ENCODE data around the gene SNRK. TPM values are rescaled to one million over a fixed set of nuclear protein-coding genes. Genes with fewer than 3 reads are reported as not detected.

SNRK gene
- total and polyA plus RNA-seq, 2 experiments from 2014 or later = 5.5 to 18.8 TPM

- H3K9me2 ChIP-seq (ENCODE audit: insufficient read depth) = no peaks in the 10 kb centered on the region
- no peak overlapping the region for H3K4me2 ChIP-seq
- no peak overlapping the region for H3K4me3 ChIP-seq
These were observed 44.6 kb downstream of the SNRK start for GRCh38 chr3:43330981-43331380.

More at GRCh38 chr3:43330981-43331380, 44.6 kb downstream of the SNRK start:
- peaks cover 10% of the 10 kb centered on the region for H3K9me3 Mint-ChIP-seq
- TF ChIP-seq, protein P1, sequence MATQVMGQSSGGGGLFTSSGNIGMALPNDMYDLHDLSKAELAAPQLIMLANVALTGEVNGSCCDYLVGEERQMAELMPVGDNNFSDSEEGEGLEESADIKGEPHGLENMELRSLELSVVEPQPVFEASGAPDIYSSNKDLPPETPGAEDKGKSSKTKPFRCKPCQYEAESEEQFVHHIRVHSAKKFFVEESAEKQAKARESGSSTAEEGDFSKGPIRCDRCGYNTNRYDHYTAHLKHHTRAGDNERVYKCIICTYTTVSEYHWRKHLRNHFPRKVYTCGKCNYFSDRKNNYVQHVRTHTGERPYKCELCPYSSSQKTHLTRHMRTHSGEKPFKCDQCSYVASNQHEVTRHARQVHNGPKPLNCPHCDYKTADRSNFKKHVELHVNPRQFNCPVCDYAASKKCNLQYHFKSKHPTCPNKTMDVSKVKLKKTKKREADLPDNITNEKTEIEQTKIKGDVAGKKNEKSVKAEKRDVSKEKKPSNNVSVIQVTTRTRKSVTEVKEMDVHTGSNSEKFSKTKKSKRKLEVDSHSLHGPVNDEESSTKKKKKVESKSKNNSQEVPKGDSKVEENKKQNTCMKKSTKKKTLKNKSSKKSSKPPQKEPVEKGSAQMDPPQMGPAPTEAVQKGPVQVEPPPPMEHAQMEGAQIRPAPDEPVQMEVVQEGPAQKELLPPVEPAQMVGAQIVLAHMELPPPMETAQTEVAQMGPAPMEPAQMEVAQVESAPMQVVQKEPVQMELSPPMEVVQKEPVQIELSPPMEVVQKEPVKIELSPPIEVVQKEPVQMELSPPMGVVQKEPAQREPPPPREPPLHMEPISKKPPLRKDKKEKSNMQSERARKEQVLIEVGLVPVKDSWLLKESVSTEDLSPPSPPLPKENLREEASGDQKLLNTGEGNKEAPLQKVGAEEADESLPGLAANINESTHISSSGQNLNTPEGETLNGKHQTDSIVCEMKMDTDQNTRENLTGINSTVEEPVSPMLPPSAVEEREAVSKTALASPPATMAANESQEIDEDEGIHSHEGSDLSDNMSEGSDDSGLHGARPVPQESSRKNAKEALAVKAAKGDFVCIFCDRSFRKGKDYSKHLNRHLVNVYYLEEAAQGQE (IDR thresholded peaks at IDR 0.05; ENCODE audit: unreplicated experiment) = no peak
- TF ChIP-seq CREB1 (CRISPR knock-in tag; IDR thresholded peaks at IDR 0.05; ENCODE audit: low read depth) (no peak), ZNF114 (CRISPR knock-in tag; IDR thresholded peaks at IDR 0.05) (no peak), EZH2phosphoT487 (IDR thresholded peaks at IDR 0.05; ENCODE audit: unreplicated experiment) (no peak), POLR2AphosphoS5 (IDR thresholded peaks at IDR 0.05; ENCODE audit: low read depth) (no peak), STAT1 (IDR thresholded peaks at IDR 0.05; ENCODE audit: unreplicated experiment) (no peak), JUNB (IDR thresholded peaks at IDR 0.05; ENCODE audit: unreplicated experiment) (no peak), ZNF331 (CRISPR knock-in tag; IDR thresholded peaks at IDR 0.05; ENCODE audit: low read depth) (no peak), NANOG (IDR thresholded peaks at IDR 0.05; ENCODE audit: borderline replicate concordance) (no peak)
- TF ChIP-seq, protein P2, sequence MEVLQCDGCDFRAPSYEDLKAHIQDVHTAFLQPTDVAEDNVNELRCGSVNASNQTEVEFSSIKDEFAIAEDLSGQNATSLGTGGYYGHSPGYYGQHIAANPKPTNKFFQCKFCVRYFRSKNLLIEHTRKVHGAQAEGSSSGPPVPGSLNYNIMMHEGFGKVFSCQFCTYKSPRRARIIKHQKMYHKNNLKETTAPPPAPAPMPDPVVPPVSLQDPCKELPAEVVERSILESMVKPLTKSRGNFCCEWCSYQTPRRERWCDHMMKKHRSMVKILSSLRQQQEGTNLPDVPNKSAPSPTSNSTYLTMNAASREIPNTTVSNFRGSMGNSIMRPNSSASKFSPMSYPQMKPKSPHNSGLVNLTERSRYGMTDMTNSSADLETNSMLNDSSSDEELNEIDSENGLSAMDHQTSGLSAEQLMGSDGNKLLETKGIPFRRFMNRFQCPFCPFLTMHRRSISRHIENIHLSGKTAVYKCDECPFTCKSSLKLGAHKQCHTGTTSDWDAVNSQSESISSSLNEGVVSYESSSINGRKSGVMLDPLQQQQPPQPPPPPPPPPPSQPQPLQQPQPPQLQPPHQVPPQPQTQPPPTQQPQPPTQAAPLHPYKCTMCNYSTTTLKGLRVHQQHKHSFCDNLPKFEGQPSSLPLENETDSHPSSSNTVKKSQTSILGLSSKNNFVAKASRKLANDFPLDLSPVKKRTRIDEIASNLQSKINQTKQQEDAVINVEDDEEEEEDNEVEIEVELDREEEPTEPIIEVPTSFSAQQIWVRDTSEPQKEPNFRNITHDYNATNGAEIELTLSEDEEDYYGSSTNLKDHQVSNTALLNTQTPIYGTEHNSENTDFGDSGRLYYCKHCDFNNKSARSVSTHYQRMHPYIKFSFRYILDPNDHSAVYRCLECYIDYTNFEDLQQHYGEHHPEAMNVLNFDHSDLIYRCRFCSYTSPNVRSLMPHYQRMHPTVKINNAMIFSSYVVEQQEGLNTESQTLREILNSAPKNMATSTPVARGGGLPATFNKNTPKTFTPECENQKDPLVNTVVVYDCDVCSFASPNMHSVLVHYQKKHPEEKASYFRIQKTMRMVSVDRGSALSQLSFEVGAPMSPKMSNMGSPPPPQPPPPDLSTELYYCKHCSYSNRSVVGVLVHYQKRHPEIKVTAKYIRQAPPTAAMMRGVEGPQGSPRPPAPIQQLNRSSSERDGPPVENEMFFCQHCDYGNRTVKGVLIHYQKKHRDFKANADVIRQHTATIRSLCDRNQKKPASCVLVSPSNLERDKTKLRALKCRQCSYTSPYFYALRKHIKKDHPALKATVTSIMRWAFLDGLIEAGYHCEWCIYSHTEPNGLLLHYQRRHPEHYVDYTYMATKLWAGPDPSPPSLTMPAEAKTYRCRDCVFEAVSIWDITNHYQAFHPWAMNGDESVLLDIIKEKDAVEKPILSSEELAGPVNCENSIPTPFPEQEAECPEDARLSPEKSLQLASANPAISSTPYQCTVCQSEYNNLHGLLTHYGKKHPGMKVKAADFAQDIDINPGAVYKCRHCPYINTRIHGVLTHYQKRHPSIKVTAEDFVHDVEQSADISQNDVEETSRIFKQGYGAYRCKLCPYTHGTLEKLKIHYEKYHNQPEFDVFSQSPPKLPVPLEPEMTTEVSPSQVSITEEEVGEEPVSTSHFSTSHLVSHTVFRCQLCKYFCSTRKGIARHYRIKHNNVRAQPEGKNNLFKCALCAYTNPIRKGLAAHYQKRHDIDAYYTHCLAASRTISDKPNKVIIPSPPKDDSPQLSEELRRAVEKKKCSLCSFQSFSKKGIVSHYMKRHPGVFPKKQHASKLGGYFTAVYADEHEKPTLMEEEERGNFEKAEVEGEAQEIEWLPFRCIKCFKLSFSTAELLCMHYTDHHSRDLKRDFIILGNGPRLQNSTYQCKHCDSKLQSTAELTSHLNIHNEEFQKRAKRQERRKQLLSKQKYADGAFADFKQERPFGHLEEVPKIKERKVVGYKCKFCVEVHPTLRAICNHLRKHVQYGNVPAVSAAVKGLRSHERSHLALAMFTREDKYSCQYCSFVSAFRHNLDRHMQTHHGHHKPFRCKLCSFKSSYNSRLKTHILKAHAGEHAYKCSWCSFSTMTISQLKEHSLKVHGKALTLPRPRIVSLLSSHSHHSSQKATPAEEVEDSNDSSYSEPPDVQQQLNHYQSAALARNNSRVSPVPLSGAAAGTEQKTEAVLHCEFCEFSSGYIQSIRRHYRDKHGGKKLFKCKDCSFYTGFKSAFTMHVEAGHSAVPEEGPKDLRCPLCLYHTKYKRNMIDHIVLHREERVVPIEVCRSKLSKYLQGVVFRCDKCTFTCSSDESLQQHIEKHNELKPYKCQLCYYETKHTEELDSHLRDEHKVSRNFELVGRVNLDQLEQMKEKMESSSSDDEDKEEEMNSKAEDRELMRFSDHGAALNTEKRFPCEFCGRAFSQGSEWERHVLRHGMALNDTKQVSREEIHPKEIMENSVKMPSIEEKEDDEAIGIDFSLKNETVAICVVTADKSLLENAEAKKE (CRISPR knock-in tag; IDR thresholded peaks at IDR 0.05) = no peak
- TF ChIP-seq, protein P3, sequence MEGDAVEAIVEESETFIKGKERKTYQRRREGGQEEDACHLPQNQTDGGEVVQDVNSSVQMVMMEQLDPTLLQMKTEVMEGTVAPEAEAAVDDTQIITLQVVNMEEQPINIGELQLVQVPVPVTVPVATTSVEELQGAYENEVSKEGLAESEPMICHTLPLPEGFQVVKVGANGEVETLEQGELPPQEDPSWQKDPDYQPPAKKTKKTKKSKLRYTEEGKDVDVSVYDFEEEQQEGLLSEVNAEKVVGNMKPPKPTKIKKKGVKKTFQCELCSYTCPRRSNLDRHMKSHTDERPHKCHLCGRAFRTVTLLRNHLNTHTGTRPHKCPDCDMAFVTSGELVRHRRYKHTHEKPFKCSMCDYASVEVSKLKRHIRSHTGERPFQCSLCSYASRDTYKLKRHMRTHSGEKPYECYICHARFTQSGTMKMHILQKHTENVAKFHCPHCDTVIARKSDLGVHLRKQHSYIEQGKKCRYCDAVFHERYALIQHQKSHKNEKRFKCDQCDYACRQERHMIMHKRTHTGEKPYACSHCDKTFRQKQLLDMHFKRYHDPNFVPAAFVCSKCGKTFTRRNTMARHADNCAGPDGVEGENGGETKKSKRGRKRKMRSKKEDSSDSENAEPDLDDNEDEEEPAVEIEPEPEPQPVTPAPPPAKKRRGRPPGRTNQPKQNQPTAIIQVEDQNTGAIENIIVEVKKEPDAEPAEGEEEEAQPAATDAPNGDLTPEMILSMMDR (conservative IDR thresholded peaks at IDR 0.05; ENCODE audit: low read depth in 2 of 2) = no peak
- H3K36me3 Mint-ChIP-seq (ENCODE audit: low read depth) = peaks cover 25% of the 10 kb centered on the region
- H3K27me3 Mint-ChIP-seq (ENCODE audit: insufficient read depth, low read depth, poor library complexity) = no peaks in the 10 kb centered on the region
- ATAC-seq = no peak
- Histone ChIP-seq H3F3A (replicated peaks; ENCODE audit: low read depth) (no peaks in the 10 kb centered on the region), H2AFZ (no peak overlapping the region), H4K20me1 (replicated peaks; ENCODE audit: insufficient read depth) (peaks cover 8% of the 10 kb centered on the region; the same call in 1 of the 2 replicates), H3K27ac (ENCODE audit: low read depth) (no peak overlapping the region), H3K4me1 (ENCODE audit: insufficient read depth) (no peaks in the 10 kb centered on the region), H3K36me3 (ENCODE audit: insufficient read depth) (no peaks in the 10 kb centered on the region), H3K27me3 (ENCODE audit: insufficient read depth) (no peaks in the 10 kb centered on the region), H3K79me2 (replicated peaks; ENCODE audit: insufficient read depth) (peaks cover 25% of the 10 kb centered on the region)
- DNase-seq (ENCODE audit: low spot score) = no peak
- peaks cover 5% of the 10 kb centered on the region; the same call in 2 of the 3 replicates for H3K4me1 Mint-ChIP-seq
- H3K4me3 Mint-ChIP-seq = no peak overlapping the region
- H3K27ac Mint-ChIP-seq = no peak overlapping the region

Measured in GM23338 (cell line).